GM12878 (cell line): ENCODE data around the gene C1QC. TPM values are rescaled to one million over a fixed set of nuclear protein-coding genes. Genes with fewer than 3 reads are reported as not detected.
"Not testable (repeated sequence)": the region's sequence is repeated elsewhere in the genome, so short reads cannot be mapped to it uniquely, and the experiment has no call there.

Experiments
- ATAC-seq: fragments of 200-7000 bp; cut with Tn5 transposase; 3 replicates; pipeline ENCODE4 v1.9.1; 2020; ENCODE audit warnings: mild to moderate bottlenecking, moderate library complexity
- BruUV-seq: library from RNA; stranded (reverse); fragments of 400-500 nt; replicated peaks from 2 replicates; lab custom pipeline; 2021; lab: Mats Ljungman, UMichigan
- CTCF ChIA-PET: fragments of 300-600 bp; sonication (Branson Sonifier 250); formaldehyde crosslinking; extraction: SDS; loops from one replicate; lab custom pipeline; 2021; ENCODE audit warnings: inconsistent platforms; lab: Yijun Ruan, JAX
- POLR2A ChIA-PET: fragments of 350-600 bp; formaldehyde crosslinking; extraction: SDS; loops from one replicate; lab custom pipeline; 2021; ENCODE audit warnings: inconsistent platforms; lab: Charles Lee
- RAD21 ChIA-PET: fragments of 300-600 bp; sonication (Branson Sonifier 250); formaldehyde crosslinking; loops from one replicate; lab custom pipeline; 2023; ENCODE audit warnings: antibody characterized with exemption; ENCODE audit not compliant: unreplicated experiment; lab: Charles Lee
- SMC1A ChIA-PET: fragments of 300-600 bp; sonication (Branson Sonifier 250); formaldehyde crosslinking; loops from one replicate; lab custom pipeline; 2023; ENCODE audit not compliant: unreplicated experiment, uncharacterized antibody; lab: Charles Lee
- DNase-seq: peaks from one replicate; pipeline ENCODE4 v3.0.0-alpha.2; 2011; ENCODE audit warnings: low read depth, low spot score
- FAIRE-seq: peaks from 3 replicates; lab custom pipeline; 2011; peaks lifted over from hg19 to GRCh38; lab: Jason Lieb, UNC
- H2AFZ ChIP-seq: 2 replicates; pipeline ENCODE4 v1.6.0; 2011; ENCODE audit warnings: low read depth, low read length, control low read depth; ENCODE audit not compliant: control insufficient read depth
- H3K27ac ChIP-seq: 2 replicates; pipeline ENCODE4 v1.5.1; 2011; ENCODE audit warnings: control low read depth; ENCODE audit not compliant: control insufficient read depth, insufficient read depth
- H3K27me3 ChIP-seq, 2 experiments: replicated peaks in 1 of 2; 2 replicates each; pipeline versions ENCODE4 v1.6.0 to v1.6.1; 2011; ENCODE audit warnings: low read length in 1 of 2; ENCODE audit not compliant: control insufficient read depth in 2 of 2, insufficient read depth in 2 of 2
- H3K36me3 ChIP-seq, 2 experiments: 2 replicates each; pipeline ENCODE4 v1.5.1; 2011; ENCODE audit warnings: low read length in 1 of 2; ENCODE audit not compliant: control insufficient read depth in 2 of 2, insufficient read depth in 2 of 2
- H3K4me1 ChIP-seq: 2 replicates; pipeline ENCODE4 v1.6.1; 2011; ENCODE audit warnings: mild to moderate bottlenecking, low read length, moderate library complexity, mixed read lengths; ENCODE audit not compliant: control insufficient read depth, insufficient read depth
- H3K4me2 ChIP-seq: 2 replicates; pipeline ENCODE4 v1.6.0; 2011; ENCODE audit warnings: control low read depth; ENCODE audit not compliant: control insufficient read depth, insufficient read depth
- H3K4me3 ChIP-seq: fragments of 200-600 bp; sonication (generic); 2 replicates; pipeline ENCODE4 v1.5.1; 2016
- H3K79me2 ChIP-seq: 2 replicates; pipeline ENCODE4 v1.6.0; 2011; ENCODE audit warnings: low read length; ENCODE audit not compliant: control insufficient read depth, insufficient read depth
- H3K9ac ChIP-seq: 2 replicates; pipeline ENCODE4 v1.8.0; 2011; ENCODE audit warnings: low read length, control low read depth, mixed read lengths; ENCODE audit not compliant: control insufficient read depth, insufficient read depth
- H3K9me3 ChIP-seq: replicated peaks from 3 replicates; pipeline ENCODE4 v1.5.1; 2011; ENCODE audit warnings: mild to moderate bottlenecking, low read length; ENCODE audit not compliant: control insufficient read depth, insufficient read depth
- H4K20me1 ChIP-seq: 2 replicates; pipeline ENCODE4 v1.6.0; 2011; ENCODE audit not compliant: control insufficient read depth, insufficient read depth
- NR2C2 ChIP-seq: IDR thresholded peaks from 2 replicates; pipeline ENCODE4 v1.6.1; 2011; ENCODE audit warnings: borderline replicate concordance, low read depth; ENCODE audit not compliant: control insufficient read depth, insufficient read length
- WGBS: methylation state at CpG from one replicate; pipeline ENCODE4 v1.1.6; 2016; ENCODE audit warnings: low lambda C conversion rate; ENCODE audit not compliant: insufficient replicate concordance, insufficient coverage; ENCODE audit errors: missing lambda C conversion rate; 5-methylcytosine and 5-hydroxymethylcytosine counted together
- in situ Hi-C: fragments of 300-500 bp; cut with MboI; formaldehyde crosslinking; loops from 9 replicates; pipeline ENCODE4 v1.14.3; 2018; ENCODE audit warnings: mixed read lengths
- intact Hi-C: fragments of 100-400 bp; cut with micrococcal nuclease; formaldehyde crosslinking; loops from one replicate; pipeline ENCODE4 v1.14.2; 2022; ENCODE audit not compliant: unreplicated experiment
- polyA plus RNA-seq, 11 experiments: library from polyadenylated mRNA; depleted of rRNA in 4 of 11; unstranded in 6 of 11; stranded (reverse) in 5 of 11; fragments of >200 nt; fragmentation: Nextera tagmentation in 4 of 11; fragmentation: Illumina TruSeq in 1 of 11; extraction: Ambion mirVana in 4 of 11; extraction: Trizol in 1 of 11; gene quantifications; 1 replicate in 1 of 11; 2 replicates in 10 of 11; pipeline versions ENCODE4 v1.2.1 to v1.2.3, GENCODE V29; 2011 to 2016; ENCODE audit warnings: inconsistent platforms in 2 of 11, missing spikeins in 2 of 11, low read depth in 1 of 11
- total RNA-seq, 4 experiments: library from RNA; depleted of rRNA in 3 of 4; stranded (reverse); fragments of >200 nt in 3 of 4; fragmentation: Illumina TruSeq in 1 of 4; extraction: Trizol in 1 of 4; gene quantifications; 2 replicates each; pipeline versions ENCODE4 v1.2.1 to v1.2.3, GENCODE V29; 2013 to 2021
- TF ChIP-seq, protein P1 (sequence below): fragments of 450-650 bp; IDR thresholded peaks from 2 replicates; pipeline ENCODE4 v1.6.1; 2017; ENCODE audit warnings: mild to moderate bottlenecking, moderate library complexity

The C1QC gene
- total and polyA plus RNA-seq, 10 of the 15 experiments (the other 5 are each of a cell fraction or from before 2014, with no cell fraction given), result 0.74 TPM; not detected in 9

DNA sequence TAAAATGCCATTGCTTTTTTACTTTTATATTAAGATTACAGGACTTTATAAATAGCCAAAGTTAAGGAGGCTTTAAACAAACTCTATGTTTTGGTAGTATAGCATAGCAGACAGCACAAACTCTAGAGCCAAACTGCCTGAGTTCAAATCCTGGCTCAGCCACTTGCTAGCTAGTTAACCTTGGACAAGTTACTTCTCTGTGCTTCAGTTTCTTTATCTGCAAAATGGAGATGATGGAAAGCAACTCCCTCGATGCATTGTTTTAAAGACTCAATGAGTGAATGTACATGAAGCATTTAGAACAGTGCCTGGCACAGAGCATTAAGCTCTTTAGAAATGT lies 30.9 kb downstream of the C1QC start (continued):
- TF ChIP-seq, protein P1, sequence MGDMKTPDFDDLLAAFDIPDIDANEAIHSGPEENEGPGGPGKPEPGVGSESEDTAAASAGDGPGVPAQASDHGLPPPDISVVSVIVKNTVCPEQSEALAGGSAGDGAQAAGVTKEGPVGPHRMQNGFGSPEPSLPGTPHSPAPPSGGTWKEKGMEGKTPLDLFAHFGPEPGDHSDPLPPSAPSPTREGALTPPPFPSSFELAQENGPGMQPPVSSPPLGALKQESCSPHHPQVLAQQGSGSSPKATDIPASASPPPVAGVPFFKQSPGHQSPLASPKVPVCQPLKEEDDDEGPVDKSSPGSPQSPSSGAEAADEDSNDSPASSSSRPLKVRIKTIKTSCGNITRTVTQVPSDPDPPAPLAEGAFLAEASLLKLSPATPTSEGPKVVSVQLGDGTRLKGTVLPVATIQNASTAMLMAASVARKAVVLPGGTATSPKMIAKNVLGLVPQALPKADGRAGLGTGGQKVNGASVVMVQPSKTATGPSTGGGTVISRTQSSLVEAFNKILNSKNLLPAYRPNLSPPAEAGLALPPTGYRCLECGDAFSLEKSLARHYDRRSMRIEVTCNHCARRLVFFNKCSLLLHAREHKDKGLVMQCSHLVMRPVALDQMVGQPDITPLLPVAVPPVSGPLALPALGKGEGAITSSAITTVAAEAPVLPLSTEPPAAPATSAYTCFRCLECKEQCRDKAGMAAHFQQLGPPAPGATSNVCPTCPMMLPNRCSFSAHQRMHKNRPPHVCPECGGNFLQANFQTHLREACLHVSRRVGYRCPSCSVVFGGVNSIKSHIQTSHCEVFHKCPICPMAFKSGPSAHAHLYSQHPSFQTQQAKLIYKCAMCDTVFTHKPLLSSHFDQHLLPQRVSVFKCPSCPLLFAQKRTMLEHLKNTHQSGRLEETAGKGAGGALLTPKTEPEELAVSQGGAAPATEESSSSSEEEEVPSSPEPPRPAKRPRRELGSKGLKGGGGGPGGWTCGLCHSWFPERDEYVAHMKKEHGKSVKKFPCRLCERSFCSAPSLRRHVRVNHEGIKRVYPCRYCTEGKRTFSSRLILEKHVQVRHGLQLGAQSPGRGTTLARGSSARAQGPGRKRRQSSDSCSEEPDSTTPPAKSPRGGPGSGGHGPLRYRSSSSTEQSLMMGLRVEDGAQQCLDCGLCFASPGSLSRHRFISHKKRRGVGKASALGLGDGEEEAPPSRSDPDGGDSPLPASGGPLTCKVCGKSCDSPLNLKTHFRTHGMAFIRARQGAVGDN, result no peak
- no peak for TF ChIP-seq NR2C2

DNA sequence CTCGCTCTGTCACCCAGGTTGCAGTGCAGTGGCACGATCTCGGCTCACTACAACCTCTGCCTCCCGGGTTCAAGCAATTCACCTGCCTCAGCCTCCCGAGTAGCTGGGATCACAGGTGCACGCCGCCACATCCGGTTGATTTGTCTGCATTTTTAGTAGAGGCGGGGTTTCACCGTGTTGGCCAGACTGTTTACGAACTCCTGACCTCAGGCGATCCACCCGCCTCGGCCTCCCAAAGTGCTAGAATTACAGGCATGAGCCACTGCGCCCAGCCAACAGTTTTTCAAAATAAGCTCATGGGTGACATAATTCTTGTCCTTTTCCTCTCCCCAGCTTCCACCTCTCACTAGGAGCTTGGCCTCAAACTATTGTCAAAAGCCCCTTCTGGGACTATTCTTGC lies 32.7 kb downstream of the C1QC start:
- in situ Hi-C loops, H3K27ac ChIP-seq, H3K79me2 ChIP-seq, H3K36me3 ChIP-seq, DNase-seq, BruUV-seq, H3K9me3 ChIP-seq, H3K27me3 ChIP-seq, intact Hi-C loops, H2AFZ ChIP-seq, POLR2A ChIA-PET, H4K20me1 ChIP-seq, H3K4me3 ChIP-seq, H3K9ac ChIP-seq, FAIRE-seq, ATAC-seq, H3K4me1 ChIP-seq, RAD21 ChIA-PET, H3K4me2 ChIP-seq: not testable (repeated sequence)
- CTCF ChIA-PET, result interaction anchor here (0.6 to 2.0 kb wide), 5 partner anchors 29 to 213 kb away, joined by 3 to 7 read pairs (median 3); no protein-coding TSS in a partner anchor
- SMC1A ChIA-PET, result interaction anchor here (1.0 kb wide), 1 partner anchor 213 kb away, joined by 3 read pairs; no protein-coding TSS in a partner anchor
- 41% methylated on average over 15 of the region's 15 CpGs for WGBS
